IgD-negative memory B cell (primary cell): Measurements from ENCODE around the gene ZBTB7B. TPM values are rescaled to one million over a fixed set of nuclear protein-coding genes. Genes with fewer than 3 reads are reported as not detected.

Experiments used
- H3K27ac Mint-ChIP-seq, 3 donors: one replicate each; pipeline ENCODE4 v1.8.0; 2020 to 2022; ENCODE audit warnings: mild to moderate bottlenecking in 3 of 3, mixed read lengths in 3 of 3, moderate library complexity in 1 of 3
- H3K27me3 Mint-ChIP-seq: one replicate; pipeline ENCODE4 v1.8.0; 2021; ENCODE audit warnings: mixed read lengths
- H3K36me3 Mint-ChIP-seq: one replicate; pipeline ENCODE4 v1.8.0; 2020; ENCODE audit warnings: mild to moderate bottlenecking, mixed read lengths
- H3K4me1 Mint-ChIP-seq, 3 donors: one replicate each; pipeline ENCODE4 v1.8.0; 2020 to 2022; ENCODE audit warnings: mixed read lengths in 3 of 3, mild to moderate bottlenecking in 1 of 3
- H3K4me3 Mint-ChIP-seq, 4 donors: one replicate each; pipeline ENCODE4 v1.8.0; 2020 to 2022; ENCODE audit warnings: mild to moderate bottlenecking in 4 of 4, mixed read lengths in 4 of 4, moderate library complexity in 3 of 4
- H3K9me3 Mint-ChIP-seq, 3 donors: one replicate each; pipeline ENCODE4 v1.8.0; 2020 to 2021; ENCODE audit warnings: mixed read lengths in 3 of 3, mild to moderate bottlenecking in 1 of 3
- polyA plus RNA-seq: library from polyadenylated mRNA; unstranded; fragments of 300-500 nt; fragmentation: Illumina TruSeq; gene quantifications from one replicate; pipeline ENCODE4 v1.2.3, GENCODE V29; 2021

Gene ZBTB7B
- polyA plus RNA-seq, 1 donor from 2014 or later: 7.7 TPM

- Mint-ChIP-seq H3K27me3 (no peaks in the 10 kb centered on the region), H3K4me3 (peak overlapping the region; percentile 88 to 97 (median 96)), H3K27ac (peak overlapping the region; percentile 50 to 92 (median 91)), H3K9me3 (no peaks in the 10 kb centered on the region), H3K4me1 (peaks cover 21 to 26% (median 25%) of the 10 kb centered on the region in 3 donors), H3K36me3 (peaks cover 2% of the 10 kb centered on the region)
These were observed 1.7 kb upstream of the ZBTB7B start for GRCh38 chr1:155000726-155001424.

GRCh38 chr1:155001425-155001674 is 1.3 kb upstream of the ZBTB7B start:
- H3K4me3 Mint-ChIP-seq: peak overlapping the region; percentile 88 to 97 (median 96)
- no peaks in the 10 kb centered on the region for H3K9me3 Mint-ChIP-seq
- H3K4me1 Mint-ChIP-seq: peaks cover 24 to 26% (median 25%) of the 10 kb centered on the region in 3 donors
- H3K36me3 Mint-ChIP-seq: peaks cover 2% of the 10 kb centered on the region
- H3K27me3 Mint-ChIP-seq: no peaks in the 10 kb centered on the region
- peak overlapping the region in 2 of 3 donors; percentile 91 to 92 for H3K27ac Mint-ChIP-seq

GRCh38 chr1:155001675-155002463 is 733 bp upstream of the ZBTB7B start:
- Mint-ChIP-seq H3K4me3 (peak overlapping the region; percentile 88 to 97 (median 96)), H3K27me3 (no peaks in the 10 kb centered on the region), H3K9me3 (no peaks in the 10 kb centered on the region), H3K4me1 (peaks cover 28 to 31% (median 30%) of the 10 kb centered on the region in 3 donors), H3K36me3 (peaks cover 2% of the 10 kb centered on the region), H3K27ac (peak overlapping the region in 2 of 3 donors; percentile 91 to 92)

- H3K4me1 Mint-ChIP-seq: peaks cover 28 to 32% (median 31%) of the 10 kb centered on the region in 3 donors
- H3K9me3 Mint-ChIP-seq: no peaks in the 10 kb centered on the region
- peak overlapping the region; percentile 91 to 99 (median 96) for H3K4me3 Mint-ChIP-seq
- peaks cover 2% of the 10 kb centered on the region for H3K36me3 Mint-ChIP-seq
- H3K27ac Mint-ChIP-seq: peak overlapping the region; percentile 82 to 94 (median 93)
- H3K27me3 Mint-ChIP-seq: no peaks in the 10 kb centered on the region
These were observed 694 bp downstream of the ZBTB7B start for GRCh38 chr1:155003227-155003765.

GRCh38 chr1:155003766-155004351 is 1.3 kb downstream of the ZBTB7B start:
- H3K27me3 Mint-ChIP-seq: no peaks in the 10 kb centered on the region
- peaks cover 27 to 32% (median 29%) of the 10 kb centered on the region in 3 donors for H3K4me1 Mint-ChIP-seq
- H3K4me3 Mint-ChIP-seq: peak overlapping the region; percentile 91 to 99 (median 96)
- H3K36me3 Mint-ChIP-seq: peaks cover 2% of the 10 kb centered on the region
- H3K9me3 Mint-ChIP-seq: no peaks in the 10 kb centered on the region
- H3K27ac Mint-ChIP-seq: peak overlapping the region; percentile 82 to 94 (median 93)

- Mint-ChIP-seq H3K27ac (peak overlapping the region; percentile 80 to 94 (median 90)), H3K27me3 (no peaks in the 10 kb centered on the region), H3K4me3 (peak overlapping the region; percentile 91 to 99 (median 96)), H3K36me3 (peaks cover 3% of the 10 kb centered on the region), H3K4me1 (peaks cover 25 to 31% (median 26%) of the 10 kb centered on the region in 3 donors), H3K9me3 (no peaks in the 10 kb centered on the region)
These were observed 1.9 kb downstream of the ZBTB7B start for GRCh38 chr1:155004352-155005075.

- Mint-ChIP-seq H3K27ac (peak overlapping the region; percentile 80 to 94 (median 93)), H3K4me3 (peak overlapping the region; percentile 91 to 99 (median 96)), H3K4me1 (peaks cover 22 to 34% (median 31%) of the 10 kb centered on the region in 3 donors), H3K36me3 (peaks cover 8% of the 10 kb centered on the region), H3K9me3 (no peaks in the 10 kb centered on the region), H3K27me3 (no peaks in the 10 kb centered on the region)
These were observed 2.7 kb downstream of the ZBTB7B start for GRCh38 chr1:155005076-155006011.

GRCh38 chr1:155006601-155007101 is 4.0 kb downstream of the ZBTB7B start:
- Mint-ChIP-seq H3K4me1 (peaks cover 22 to 37% (median 31%) of the 10 kb centered on the region in 3 donors), H3K9me3 (no peaks in the 10 kb centered on the region), H3K4me3 (peak overlapping the region; percentile 38 to 94 (median 68)), H3K27me3 (no peaks in the 10 kb centered on the region), H3K27ac (peak overlapping the region; percentile 80 to 95 (median 89)), H3K36me3 (peaks cover 8% of the 10 kb centered on the region)

GRCh38 chr1:155007251-155007828 is 4.7 kb downstream of the ZBTB7B start:
- Mint-ChIP-seq H3K27me3 (no peaks in the 10 kb centered on the region), H3K4me3 (peak overlapping the region in 2 of 4 donors; percentile 38 to 47), H3K36me3 (peaks cover 8% of the 10 kb centered on the region), H3K27ac (peak overlapping the region in 1 of 3 donors; percentile 80), H3K4me1 (peaks cover 23 to 40% (median 31%) of the 10 kb centered on the region in 3 donors), H3K9me3 (no peaks in the 10 kb centered on the region)

- Mint-ChIP-seq H3K4me1 (peaks cover 32 to 48% (median 32%) of the 10 kb centered on the region in 3 donors), H3K9me3 (no peaks in the 10 kb centered on the region), H3K36me3 (peaks cover 8% of the 10 kb centered on the region), H3K4me3 (peak overlapping the region in 2 of 4 donors; percentile 63 to 65), H3K27ac (peak overlapping the region in 1 of 3 donors; percentile 10), H3K27me3 (no peaks in the 10 kb centered on the region)
These were observed 5.7 kb downstream of the ZBTB7B start for GRCh38 chr1:155008015-155008941.

- no peaks in the 10 kb centered on the region for H3K9me3 Mint-ChIP-seq
- H3K27ac Mint-ChIP-seq: peak overlapping the region in 1 of 3 donors; percentile 94
- peaks cover 38 to 54% (median 38%) of the 10 kb centered on the region in 3 donors for H3K4me1 Mint-ChIP-seq
- H3K4me3 Mint-ChIP-seq: peak overlapping the region in 2 of 4 donors; percentile 33 to 41
- no peaks in the 10 kb centered on the region for H3K27me3 Mint-ChIP-seq
- peaks cover 8% of the 10 kb centered on the region for H3K36me3 Mint-ChIP-seq
These were observed 6.7 kb downstream of the ZBTB7B start for GRCh38 chr1:155009221-155009711.

- Mint-ChIP-seq H3K27me3 (no peaks in the 10 kb centered on the region), H3K27ac (peak overlapping the region in 2 of 3 donors; percentile 50 to 94), H3K36me3 (peaks cover 6% of the 10 kb centered on the region), H3K4me1 (peaks cover 34 to 53% (median 40%) of the 10 kb centered on the region in 3 donors), H3K4me3 (peak overlapping the region in 3 of 4 donors; percentile 20 to 63 (median 36)), H3K9me3 (no peaks in the 10 kb centered on the region)
These were observed 7.1 kb downstream of the ZBTB7B start for GRCh38 chr1:155009742-155010141.
